Ishikawa (cell line): ENCODE data around the gene EFCAB10.

Source experiments
- CEBPB ChIP-seq: IDR thresholded peaks from 2 replicates; pipeline ENCODE4 v1.6.1; 2012
- CREB1 ChIP-seq: IDR thresholded peaks from 2 replicates; pipeline ENCODE4 v1.6.1; 2012; ENCODE audit warnings: low read depth
- EGR1 ChIP-seq: IDR thresholded peaks from 2 replicates; pipeline ENCODE4 v1.6.1; 2012
- EP300 ChIP-seq: IDR thresholded peaks from 2 replicates; pipeline ENCODE4 v1.6.1; 2012; ENCODE audit warnings: borderline replicate concordance
- FOXM1 ChIP-seq: IDR thresholded peaks from 2 replicates; pipeline ENCODE4 v1.6.1; 2012; ENCODE audit warnings: low read depth, borderline replicate concordance
- MAX ChIP-seq: IDR thresholded peaks from 2 replicates; pipeline ENCODE4 v1.6.1; 2012
- NFIC ChIP-seq: IDR thresholded peaks from 2 replicates; pipeline ENCODE4 v1.6.1; 2012
- RAD21 ChIP-seq: IDR thresholded peaks from 2 replicates; pipeline ENCODE4 v1.6.1; 2012; ENCODE audit warnings: low read depth
- TAF1 ChIP-seq: IDR thresholded peaks from 2 replicates; pipeline ENCODE4 v1.6.1; 2012; ENCODE audit warnings: low read depth, mild to moderate bottlenecking
- TCF12 ChIP-seq: IDR thresholded peaks from 2 replicates; pipeline ENCODE4 v1.6.1; 2012; ENCODE audit warnings: low read depth
- TEAD4 ChIP-seq: IDR thresholded peaks from 2 replicates; pipeline ENCODE4 v1.6.1; 2012
- YY1 ChIP-seq: IDR thresholded peaks from 2 replicates; pipeline ENCODE4 v1.6.1; 2012; ENCODE audit warnings: low read depth
- ZBTB7A ChIP-seq: IDR thresholded peaks from 2 replicates; pipeline ENCODE4 v1.6.1; 2012; ENCODE audit warnings: low read depth
- TF ChIP-seq, protein P1 (sequence below): IDR thresholded peaks from 2 replicates; pipeline ENCODE4 v1.6.1; 2012
- TF ChIP-seq, protein P2 (sequence below): IDR thresholded peaks from 2 replicates; pipeline ENCODE4 v1.6.1; 2012; ENCODE audit warnings: low read depth, mild to moderate bottlenecking

The EFCAB10 gene

GRCh38 chr7:105622106-105622731 is 40.9 kb upstream of the EFCAB10 start:
- no peak for TF ChIP-seq MAX
- TF ChIP-seq, protein P1, sequence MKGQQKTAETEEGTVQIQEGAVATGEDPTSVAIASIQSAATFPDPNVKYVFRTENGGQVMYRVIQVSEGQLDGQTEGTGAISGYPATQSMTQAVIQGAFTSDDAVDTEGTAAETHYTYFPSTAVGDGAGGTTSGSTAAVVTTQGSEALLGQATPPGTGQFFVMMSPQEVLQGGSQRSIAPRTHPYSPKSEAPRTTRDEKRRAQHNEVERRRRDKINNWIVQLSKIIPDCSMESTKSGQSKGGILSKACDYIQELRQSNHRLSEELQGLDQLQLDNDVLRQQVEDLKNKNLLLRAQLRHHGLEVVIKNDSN, result no peak
- TF ChIP-seq ZBTB7A, result no peak
- no peak for TF ChIP-seq CEBPB
- TF ChIP-seq YY1, result no peak
- no peak for TF ChIP-seq EGR1
- no peak for TF ChIP-seq TCF12
- TF ChIP-seq RAD21, result no peak
- no peak for TF ChIP-seq TAF1
- TF ChIP-seq, protein P2, sequence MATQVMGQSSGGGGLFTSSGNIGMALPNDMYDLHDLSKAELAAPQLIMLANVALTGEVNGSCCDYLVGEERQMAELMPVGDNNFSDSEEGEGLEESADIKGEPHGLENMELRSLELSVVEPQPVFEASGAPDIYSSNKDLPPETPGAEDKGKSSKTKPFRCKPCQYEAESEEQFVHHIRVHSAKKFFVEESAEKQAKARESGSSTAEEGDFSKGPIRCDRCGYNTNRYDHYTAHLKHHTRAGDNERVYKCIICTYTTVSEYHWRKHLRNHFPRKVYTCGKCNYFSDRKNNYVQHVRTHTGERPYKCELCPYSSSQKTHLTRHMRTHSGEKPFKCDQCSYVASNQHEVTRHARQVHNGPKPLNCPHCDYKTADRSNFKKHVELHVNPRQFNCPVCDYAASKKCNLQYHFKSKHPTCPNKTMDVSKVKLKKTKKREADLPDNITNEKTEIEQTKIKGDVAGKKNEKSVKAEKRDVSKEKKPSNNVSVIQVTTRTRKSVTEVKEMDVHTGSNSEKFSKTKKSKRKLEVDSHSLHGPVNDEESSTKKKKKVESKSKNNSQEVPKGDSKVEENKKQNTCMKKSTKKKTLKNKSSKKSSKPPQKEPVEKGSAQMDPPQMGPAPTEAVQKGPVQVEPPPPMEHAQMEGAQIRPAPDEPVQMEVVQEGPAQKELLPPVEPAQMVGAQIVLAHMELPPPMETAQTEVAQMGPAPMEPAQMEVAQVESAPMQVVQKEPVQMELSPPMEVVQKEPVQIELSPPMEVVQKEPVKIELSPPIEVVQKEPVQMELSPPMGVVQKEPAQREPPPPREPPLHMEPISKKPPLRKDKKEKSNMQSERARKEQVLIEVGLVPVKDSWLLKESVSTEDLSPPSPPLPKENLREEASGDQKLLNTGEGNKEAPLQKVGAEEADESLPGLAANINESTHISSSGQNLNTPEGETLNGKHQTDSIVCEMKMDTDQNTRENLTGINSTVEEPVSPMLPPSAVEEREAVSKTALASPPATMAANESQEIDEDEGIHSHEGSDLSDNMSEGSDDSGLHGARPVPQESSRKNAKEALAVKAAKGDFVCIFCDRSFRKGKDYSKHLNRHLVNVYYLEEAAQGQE, result no peak
- TF ChIP-seq EP300, result no peak
- TF ChIP-seq NFIC, result no peak
- no peak for TF ChIP-seq CREB1
- TF ChIP-seq FOXM1, result no peak
- no peak for TF ChIP-seq TEAD4

DNA sequence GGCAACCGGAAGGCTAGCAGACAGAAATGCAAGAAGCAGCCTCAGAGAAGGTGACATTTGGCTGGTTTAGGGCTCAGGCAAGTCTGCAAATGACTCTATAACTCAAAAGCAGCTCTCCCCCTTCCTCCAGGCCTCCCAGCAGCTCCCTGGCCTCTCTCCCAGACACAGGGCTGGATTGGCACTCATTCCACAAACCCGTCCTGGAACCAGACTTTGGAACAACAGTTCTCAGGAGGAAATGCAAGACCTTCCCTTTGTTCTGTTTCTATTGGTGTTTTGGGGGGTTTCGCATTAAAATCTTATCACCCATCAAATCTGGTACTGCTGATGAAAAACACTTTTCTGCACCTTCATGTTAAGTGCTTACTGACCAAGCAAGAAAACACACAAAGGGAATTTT is 40.3 kb upstream of the EFCAB10 start:
- TF ChIP-seq CEBPB (no peak), EGR1 (no peak), YY1 (no peak), TEAD4 (no peak), FOXM1 (no peak), MAX (no peak), TAF1 (no peak), NFIC (no peak)
- TF ChIP-seq, protein P1, result no peak

DNA sequence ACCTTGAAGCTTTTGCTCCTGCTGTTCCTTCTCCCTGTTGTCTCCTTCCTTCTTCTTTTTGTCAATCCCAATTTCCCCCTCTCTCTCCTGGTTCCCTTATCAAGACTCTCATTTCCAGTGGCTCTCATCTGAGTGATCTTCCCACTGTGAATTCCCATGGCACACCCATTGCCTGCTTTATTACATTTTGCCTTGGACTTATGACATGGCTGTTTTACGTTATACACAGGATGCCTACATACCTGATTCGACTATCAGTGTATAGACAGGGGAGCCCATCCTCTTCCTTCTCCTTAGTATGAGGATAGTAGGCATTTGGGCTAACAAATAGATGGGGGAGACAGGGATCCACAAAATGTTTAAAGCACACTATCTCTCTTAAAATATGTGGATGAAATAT is 39.9 kb upstream of the EFCAB10 start:
- TF ChIP-seq CEBPB (no peak), TAF1 (no peak), YY1 (no peak), EP300 (no peak), TEAD4 (no peak), FOXM1 (no peak), ZBTB7A (no peak), MAX (no peak), NFIC (no peak), EGR1 (no peak), RAD21 (no peak), CREB1 (no peak), TCF12 (no peak)
- TF ChIP-seq, protein P1, result no peak
- TF ChIP-seq, protein P2, result no peak

GRCh38 chr7:105619590-105619989 is 38.3 kb upstream of the EFCAB10 start:
- TF ChIP-seq CREB1, result no peak
- TF ChIP-seq, protein P1, result no peak
- no peak for TF ChIP-seq EGR1
- TF ChIP-seq TCF12, result no peak
- TF ChIP-seq, protein P2, result no peak
- TF ChIP-seq YY1, result no peak
- no peak for TF ChIP-seq CEBPB
- no peak for TF ChIP-seq NFIC
- TF ChIP-seq TEAD4, result no peak
- TF ChIP-seq ZBTB7A, result no peak
- no peak for TF ChIP-seq RAD21
- TF ChIP-seq MAX, result no peak
- TF ChIP-seq TAF1, result no peak
- no peak for TF ChIP-seq EP300
- TF ChIP-seq FOXM1, result no peak
